GM06990 (cell line): ENCODE measurements around the gene NFKB1.

Experiments
- DNase-seq: peaks from one replicate; pipeline ENCODE4 v3.0.0-alpha.2; 2011; ENCODE audit not compliant: insufficient read length; ENCODE audit errors: extremely low read depth
- H3K27me3 ChIP-seq: replicated peaks from 2 replicates; pipeline ENCODE4 v1.6.0; 2011; ENCODE audit warnings: low read length; ENCODE audit not compliant: control insufficient read depth, insufficient read depth
- H3K36me3 ChIP-seq: 2 replicates; pipeline ENCODE4 v1.5.1; 2011; ENCODE audit warnings: low read length; ENCODE audit not compliant: control insufficient read depth, insufficient read depth
- H3K4me3 ChIP-seq: replicated peaks from 2 replicates; pipeline ENCODE4 v1.5.1; 2011; ENCODE audit warnings: low read depth, mild to moderate bottlenecking, control low read depth, low read length
- CTCF ChIP-seq: IDR thresholded peaks from 2 replicates; pipeline ENCODE4 v1.5.1; 2011; ENCODE audit warnings: low read length, control low read depth, mild to moderate bottlenecking, inconsistent platforms; ENCODE audit not compliant: insufficient read depth, poor library complexity, severe bottlenecking

The NFKB1 gene

GRCh38 chr4:102600689-102601088 is 99.5 kb downstream of the NFKB1 start:
- Histone ChIP-seq H3K36me3 (peaks cover 20% of the 10 kb centered on the region), H3K27me3 (no peaks in the 10 kb centered on the region), H3K4me3 (no peak overlapping the region)
- TF ChIP-seq CTCF: no peak
- no peak for DNase-seq

GRCh38 chr4:102601586-102602227 is 100.5 kb downstream of the NFKB1 start:
- TF ChIP-seq CTCF: no peak
- Histone ChIP-seq H3K4me3 (no peak overlapping the region), H3K36me3 (peaks cover 20% of the 10 kb centered on the region), H3K27me3 (no peaks in the 10 kb centered on the region)
- no peak for DNase-seq

- no peaks in the 10 kb centered on the region for H3K27me3 ChIP-seq
- no peak overlapping the region for H3K4me3 ChIP-seq
- no peak for DNase-seq
- peaks cover 23% of the 10 kb centered on the region for H3K36me3 ChIP-seq
- TF ChIP-seq CTCF: no peak
Measured at GRCh38 chr4:102604222-102604940, 103.2 kb downstream of the NFKB1 start.

- Histone ChIP-seq H3K36me3 (peaks cover 29% of the 10 kb centered on the region), H3K27me3 (no peaks in the 10 kb centered on the region), H3K4me3 (no peak overlapping the region)
- DNase-seq: no peak
- TF ChIP-seq CTCF: no peak
Measured at GRCh38 chr4:102606261-102606660, 105.1 kb downstream of the NFKB1 start.

- no peak for TF ChIP-seq CTCF
- no peak overlapping the region for H3K4me3 ChIP-seq
- DNase-seq: no peak
- no peaks in the 10 kb centered on the region for H3K27me3 ChIP-seq
- H3K36me3 ChIP-seq: peaks cover 31% of the 10 kb centered on the region
Measured at GRCh38 chr4:102606846-102607450, 105.8 kb downstream of the NFKB1 start.
